Measurements from ENCODE around the gene RCAN2.

RCAN2 gene

GRCh38 chr6:46331461-46331860 is 159.8 kb downstream of the RCAN2 start:
- no peak for DNase-seq

DNA sequence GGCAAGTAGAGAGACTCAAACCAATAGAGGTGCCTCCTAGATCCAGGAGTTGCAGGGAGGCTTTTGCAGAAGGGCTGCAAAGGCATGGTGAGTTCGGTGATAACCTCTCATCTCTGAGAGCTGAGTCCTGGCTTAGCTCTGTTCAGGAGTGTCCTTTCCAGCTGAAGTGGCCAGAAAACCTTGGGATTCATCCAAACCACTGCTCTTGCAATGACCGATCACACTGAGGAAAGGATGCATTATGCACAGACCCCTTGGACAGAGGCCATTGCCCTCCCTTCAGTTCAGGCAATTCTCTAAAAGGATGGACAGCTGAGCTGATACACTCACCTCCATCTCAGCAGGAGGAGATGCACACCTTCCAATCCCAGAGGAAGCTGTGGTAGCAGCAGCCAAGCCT is 161.7 kb downstream of the RCAN2 start:
- DNase-seq = no peak

GRCh38 chr6:46327779-46328178 is 163.5 kb downstream of the RCAN2 start:
- no peak for DNase-seq

DNA sequence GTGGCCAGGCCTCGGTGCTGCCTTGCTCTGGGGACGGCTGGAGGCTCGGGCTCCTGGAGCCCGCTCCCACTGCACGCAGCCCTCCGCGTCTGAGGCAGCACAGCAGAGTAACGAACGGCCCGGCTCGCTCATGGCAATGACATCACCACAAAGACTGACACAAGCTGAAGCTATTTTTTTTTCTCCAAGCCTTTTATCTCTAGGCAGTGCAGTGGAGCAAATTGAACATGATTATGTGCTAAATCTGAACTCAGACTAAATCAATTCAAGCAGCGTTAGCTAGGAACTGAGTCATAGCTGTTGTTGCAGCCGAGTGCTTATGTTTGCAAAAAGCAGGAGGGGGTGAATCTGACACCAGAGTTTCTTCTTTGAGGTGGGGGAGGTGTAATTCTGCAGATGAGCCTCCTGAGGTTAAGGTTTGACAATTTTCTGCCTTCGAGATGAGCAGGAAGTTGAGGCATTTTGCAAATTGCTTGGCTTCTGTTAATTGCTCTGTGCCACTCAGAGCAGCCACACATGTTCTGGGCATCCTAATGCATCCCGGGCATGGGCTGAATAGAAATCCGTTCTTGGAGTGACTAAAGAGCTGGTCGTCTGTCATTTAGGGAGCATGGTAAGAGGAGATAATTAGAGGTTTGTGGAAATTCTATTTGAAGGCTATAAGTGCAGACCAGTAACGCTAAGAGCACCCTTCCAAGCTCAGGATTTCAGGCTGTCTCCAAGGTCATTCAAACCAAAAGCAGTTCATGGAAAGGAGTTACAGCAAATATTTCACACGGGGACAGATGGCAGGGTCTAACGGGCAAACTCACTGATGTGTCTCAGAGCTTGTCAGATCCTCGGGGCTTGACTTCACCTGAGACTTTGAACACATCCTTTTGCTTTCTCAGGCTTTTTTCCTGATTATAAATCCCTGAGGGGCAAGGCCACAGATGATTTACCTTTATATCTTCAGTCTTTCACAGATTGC is 165.4 kb downstream of the RCAN2 start:
- DNase-seq = peak; percentile 62 to 67

GRCh38 chr6:46324706-46325105 is 166.5 kb downstream of the RCAN2 start:
- peak in 1 of 2 donors; percentile 3 for DNase-seq

DNA sequence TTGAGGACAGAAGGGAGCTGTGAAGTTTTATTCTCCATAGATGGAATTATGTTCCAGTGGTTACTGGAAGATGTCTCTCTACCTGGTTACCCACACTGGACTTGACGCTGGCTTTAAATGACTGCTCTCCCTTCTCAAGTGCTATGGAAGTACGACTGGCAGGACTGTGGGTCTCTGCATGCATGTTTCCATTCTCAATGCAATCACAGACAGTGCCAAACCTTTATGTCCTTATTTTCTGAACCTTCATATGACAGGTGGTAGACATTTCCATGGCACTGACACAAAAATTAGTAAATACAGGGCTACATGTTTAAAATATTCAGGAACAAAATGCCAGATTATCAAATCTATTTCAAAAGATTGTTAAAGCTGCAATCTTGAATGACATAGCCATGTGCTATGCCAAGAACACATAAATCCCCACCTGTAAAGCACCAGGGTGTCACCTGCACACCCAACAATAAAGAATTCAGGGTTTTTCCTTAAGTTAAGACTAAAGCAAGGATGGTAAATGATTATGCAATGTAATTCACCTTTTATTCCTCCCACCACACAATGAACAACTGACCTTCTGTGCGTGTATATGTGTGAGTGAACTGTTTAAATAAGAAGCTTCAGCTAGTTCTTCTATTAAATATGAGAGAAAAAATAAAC is 167.2 kb downstream of the RCAN2 start:
- peak in 1 of 2 donors; percentile 22 for DNase-seq

DNA sequence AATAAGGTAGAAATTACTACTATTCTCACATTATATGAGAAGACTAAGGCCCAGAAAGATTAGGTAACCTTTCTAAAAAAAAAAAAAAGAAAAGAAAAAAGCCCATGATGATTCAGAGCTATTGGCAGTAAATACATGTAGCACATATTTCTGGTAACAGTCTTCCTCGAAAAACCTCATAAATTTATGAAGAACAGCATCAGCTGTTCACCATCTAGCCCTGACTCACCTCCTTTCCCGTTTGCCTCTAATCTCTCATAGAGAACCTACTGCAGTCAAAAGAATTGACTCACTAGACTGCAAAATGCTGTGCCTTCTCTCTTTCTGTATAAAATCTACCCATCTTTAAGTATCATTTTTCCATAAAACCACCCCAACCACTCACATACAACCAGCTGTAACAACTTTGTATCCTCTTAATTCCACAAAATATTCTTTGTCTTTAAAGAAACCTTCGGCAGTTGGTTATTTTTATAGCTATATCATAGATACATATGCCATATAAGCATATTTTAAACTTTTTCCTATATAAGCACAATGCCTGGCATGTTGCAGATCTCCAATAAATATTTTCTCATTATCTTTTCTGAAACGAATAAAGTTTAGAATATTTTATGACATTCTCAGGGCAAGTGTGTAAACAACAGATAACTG is 167.8 kb downstream of the RCAN2 start:
- peak in 1 of 2 donors; percentile 24 for DNase-seq

- DNase-seq = no peak
Observed at GRCh38 chr6:46320505-46320904, 170.7 kb downstream of the RCAN2 start.

DNA sequence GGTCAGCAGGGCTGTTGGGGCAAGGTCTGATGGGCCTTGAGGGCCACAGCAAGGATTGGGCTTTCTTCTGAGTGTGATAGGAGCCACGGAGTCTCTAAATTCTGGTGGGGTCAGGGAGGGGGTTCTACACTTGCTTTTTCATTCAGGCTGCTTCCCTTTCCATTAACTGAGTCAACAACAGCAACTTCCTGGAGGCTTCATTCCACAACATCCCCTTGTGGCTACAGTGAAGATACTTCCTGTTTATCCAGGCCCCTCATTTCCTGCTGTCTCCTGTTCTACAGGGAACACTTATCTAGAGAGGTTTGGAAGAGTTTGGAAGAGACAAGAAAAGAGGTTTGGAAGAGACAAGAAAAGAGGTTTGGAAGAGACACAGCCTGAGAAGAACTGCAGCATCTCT is 175.7 kb downstream of the RCAN2 start:
- DNase-seq = no peak

DNA sequence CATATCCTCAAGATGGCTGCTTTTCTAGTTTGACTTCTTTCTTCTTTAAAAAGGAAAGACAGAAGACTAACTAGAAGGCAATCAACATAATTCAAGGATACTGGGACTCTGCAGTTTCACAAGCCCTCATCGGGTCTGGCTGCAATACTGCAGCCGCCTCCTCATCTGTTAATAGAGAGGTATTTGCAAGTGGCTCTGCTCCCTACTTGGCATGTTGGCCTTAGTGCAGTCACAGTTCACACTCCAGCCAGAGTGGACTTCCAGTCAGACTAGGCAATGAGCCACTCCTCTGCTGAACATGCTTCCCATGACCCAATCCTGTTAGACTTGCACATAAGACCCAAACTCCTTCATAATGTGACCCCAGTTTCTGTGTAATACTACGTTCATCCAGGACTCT is 178.6 kb downstream of the RCAN2 start:
- DNase-seq = no peak

GRCh38 chr6:46310196-46310595 is 181.1 kb downstream of the RCAN2 start:
- no peak for DNase-seq

GRCh38 chr6:46306431-46306830 is 184.8 kb downstream of the RCAN2 start:
- DNase-seq = no peak

DNA sequence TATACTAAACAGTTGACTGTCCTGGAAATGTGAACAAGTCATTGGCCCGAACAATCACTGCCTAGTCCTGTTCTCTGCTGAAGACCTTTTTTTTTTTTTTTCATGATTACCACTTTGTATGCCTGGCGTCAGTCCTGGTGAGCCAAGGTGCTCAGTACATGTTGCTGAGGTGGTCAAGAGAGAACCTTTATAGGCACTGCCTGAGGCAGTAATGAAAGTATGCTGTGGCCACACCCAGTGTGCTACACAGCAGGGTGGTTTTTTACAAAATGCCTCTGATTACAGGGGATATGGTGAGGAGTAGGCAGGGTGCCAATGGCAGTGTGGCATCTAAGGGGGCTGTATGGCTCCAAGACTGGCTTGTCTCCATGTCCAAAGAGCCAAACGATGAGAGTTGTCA is 185.4 kb downstream of the RCAN2 start:
- DNase-seq = no peak

- no peak for DNase-seq
Observed at GRCh38 chr6:46305236-46305635, 186.0 kb downstream of the RCAN2 start.

DNA sequence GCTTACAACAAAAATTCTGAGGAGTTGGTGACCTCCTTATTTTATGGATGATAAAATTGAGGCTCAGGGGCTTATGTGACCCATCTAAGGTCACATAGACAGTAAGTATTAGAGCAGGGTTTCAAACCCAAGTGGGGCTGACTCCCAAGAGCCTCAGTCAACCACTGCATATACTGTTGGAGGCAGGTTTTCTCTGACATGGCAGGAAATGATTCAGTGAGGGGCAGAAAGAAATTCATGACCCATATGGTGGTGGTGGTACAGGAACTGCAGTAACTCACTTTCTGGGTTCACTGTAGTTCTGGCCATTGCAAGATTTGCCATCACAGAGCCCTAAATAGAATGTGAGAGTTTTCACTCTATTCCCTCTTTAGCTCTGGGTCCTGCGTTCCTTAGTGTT is 188.4 kb downstream of the RCAN2 start:
- no peak for DNase-seq

GRCh38 chr6:46302176-46302575 is 189.1 kb downstream of the RCAN2 start:
- no peak for DNase-seq

DNA sequence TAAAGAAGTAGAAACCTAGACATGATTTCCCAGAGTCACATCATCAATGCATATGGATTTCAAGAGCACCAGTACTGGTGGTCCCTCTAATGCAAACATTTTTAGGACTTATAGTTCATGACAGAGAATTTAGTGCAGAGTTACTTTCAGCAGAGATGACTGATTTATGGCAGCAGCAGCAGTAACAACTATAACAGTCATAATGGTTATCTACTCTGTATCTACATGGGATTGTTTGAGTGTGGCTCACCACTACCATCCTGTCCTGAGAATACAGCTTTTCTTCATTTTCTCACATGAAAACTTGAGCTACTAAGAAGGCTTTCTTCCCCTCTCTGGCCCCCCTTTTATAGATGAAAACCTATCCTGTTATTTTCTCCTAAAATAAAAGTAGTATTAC is 192.0 kb downstream of the RCAN2 start:
- no peak for DNase-seq

GRCh38 chr6:46296586-46296985 is 194.7 kb downstream of the RCAN2 start:
- no peak for DNase-seq

DNA sequence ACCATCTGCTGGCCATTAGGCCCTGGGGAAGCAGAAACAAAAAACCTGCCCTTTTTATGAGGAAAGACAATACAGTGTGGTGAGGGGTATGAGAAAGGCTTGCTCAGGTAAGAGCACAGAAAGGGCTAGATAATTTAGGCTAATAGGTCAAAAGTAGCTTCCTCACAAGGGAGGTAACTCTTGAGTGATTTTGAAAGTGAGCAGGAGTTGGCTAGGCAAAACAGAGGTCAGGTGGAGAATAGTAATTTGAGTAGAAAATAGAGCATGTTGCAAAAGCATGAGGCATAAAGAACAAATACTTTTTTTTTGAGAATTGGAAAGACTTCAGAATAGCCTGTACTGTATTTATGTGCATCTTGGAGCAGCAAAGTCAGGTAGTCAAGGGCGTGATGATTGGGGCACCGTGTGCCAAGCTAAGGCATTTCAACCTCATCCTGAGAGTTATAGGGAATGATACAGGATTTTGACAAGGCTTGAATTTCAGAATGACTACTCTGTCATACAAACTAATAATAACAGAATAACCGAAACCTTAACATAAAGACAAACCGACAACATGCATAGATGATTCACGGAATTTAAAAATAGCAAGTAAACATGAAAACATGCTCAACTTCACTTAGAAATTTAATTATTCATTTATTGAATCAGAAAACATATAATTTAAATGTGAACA is 197.5 kb downstream of the RCAN2 start:
- no peak for DNase-seq

GRCh38 chr6:46291880-46292279 is 199.4 kb downstream of the RCAN2 start:
- DNase-seq = no peak

DNA sequence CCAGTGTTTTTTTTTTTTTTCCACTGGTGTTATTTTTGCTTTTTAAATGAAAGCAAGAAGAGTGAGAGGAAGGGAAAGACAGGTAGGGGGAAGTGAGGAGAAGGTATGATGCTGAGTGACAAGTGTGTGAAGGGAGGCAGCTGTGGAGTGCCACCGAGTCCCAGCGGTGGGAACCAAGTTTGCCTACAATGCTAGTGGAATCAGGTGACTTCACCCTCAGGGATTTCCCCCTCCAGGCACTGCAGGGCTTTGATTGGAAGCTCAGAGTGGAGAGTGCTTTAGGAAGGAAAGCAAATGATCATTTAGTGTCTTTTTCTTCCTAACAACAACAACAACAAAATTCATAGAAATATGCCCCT is 200.0 kb downstream of the RCAN2 start:
- DNase-seq = no peak

GRCh38 chr6:46290421-46291274 is 200.6 kb downstream of the RCAN2 start:
- DNase-seq = no peak
